ENCODE data around the gene ACAA2.

ACAA2 gene

DNA sequence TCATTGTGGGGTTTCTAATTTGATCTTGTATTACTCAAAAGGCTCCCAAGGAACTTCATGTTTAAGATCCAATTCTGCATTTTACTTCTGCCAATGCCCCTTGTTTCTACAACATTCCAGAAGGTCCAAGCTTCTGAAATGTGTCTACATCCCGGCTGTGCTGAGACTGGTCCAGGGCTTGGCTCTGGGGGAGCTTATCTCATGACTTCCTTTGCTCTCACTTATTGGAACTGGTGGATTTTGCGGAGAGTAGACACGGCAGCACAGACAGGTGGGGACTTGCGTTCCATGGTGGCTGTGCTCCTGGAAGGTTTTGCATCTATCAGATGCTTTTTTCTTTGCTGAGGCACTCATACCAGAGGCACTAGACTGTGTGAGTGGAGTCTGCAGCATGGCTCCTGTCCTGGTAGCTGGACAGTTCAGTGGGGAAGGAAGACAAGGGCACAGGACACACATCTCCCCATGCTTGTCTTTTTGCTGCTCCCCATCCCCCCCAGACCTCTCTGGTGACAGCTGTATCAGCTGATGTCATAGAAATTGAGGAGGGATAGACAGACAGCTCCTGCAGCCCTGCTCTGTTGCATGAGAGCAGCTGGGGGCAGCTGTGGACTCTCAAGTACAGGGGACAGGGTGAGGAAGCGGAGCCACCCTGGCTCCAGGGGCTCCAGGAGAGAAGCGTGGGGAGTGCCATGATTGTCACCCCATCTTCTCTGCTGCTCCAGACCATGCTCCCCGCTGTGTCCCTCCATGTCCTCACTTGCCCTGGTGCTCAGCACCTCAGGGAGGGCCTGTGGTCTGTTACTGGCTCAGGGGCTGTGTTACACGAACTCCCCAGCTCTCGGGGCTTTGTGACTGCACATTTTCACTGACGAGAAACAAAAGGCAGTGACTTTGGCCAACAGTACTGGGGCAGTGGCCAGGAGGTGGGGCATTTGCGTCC lies 46.0 kb downstream of the ACAA2 start:
- no peak for DNase-seq (ENCODE audit: low read depth)

DNA sequence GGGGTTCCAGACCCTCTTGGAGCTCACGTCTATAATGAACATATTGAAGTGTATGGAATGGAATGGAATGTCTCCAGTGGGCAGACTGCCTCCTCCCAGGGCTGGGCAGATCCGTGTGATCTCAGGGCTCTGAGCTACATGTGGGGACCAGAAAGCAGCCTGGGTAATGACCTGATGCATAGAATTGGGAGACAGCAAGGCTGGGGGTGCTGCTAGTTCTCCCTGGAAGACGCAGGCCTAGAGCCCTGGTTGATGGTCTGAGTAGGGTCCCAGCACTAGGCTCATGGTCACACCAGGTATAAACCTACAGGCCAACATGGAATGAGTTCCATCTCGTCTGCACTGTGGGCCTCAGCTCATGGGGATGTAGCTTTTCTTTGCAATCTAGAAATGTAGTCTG lies 46.7 kb downstream of the ACAA2 start:
- no peak for DNase-seq (ENCODE audit: low read depth)

DNA sequence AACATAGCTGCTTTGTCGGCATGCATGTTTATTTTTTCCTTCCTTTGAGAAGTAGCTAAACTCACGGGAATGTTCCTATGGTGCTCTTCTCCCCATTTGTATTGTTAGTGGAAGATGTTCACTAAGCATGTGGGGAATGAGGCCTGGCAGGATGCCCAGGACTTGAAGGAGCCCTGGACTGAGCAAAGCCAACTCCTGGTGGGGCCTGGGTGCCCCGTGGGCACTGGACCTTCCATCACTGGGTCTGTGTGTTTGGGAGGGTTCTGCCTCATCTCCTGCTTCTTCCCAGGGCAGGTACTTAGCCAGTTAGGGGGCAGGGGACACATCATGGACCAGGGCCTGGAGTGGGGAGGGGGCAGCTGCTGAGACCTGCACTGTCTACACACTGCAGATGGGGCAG lies 49.3 kb downstream of the ACAA2 start:
- peak; percentile 5 for DNase-seq (ENCODE audit: low read depth)

DNA sequence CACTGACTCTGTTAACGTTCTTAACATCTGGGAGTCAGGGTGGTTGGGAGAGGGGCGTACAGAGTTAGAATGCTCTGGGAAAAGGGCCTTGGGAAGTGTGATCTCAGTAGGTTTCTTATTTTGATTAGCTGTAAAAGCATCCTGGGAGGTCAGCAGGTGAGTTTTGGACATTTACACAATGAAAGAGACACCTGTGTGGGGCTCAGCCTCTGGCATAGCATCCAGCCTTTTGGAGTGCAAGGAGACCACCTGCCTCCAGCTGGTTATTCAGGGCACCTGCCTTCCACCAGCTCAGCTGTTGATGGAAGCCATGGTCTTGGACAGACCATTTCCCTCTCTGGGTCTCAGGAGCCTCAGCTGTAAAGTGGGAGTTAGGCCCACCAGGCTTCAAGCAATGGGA lies 49.7 kb downstream of the ACAA2 start:
- no peak for DNase-seq (ENCODE audit: low read depth)

DNA sequence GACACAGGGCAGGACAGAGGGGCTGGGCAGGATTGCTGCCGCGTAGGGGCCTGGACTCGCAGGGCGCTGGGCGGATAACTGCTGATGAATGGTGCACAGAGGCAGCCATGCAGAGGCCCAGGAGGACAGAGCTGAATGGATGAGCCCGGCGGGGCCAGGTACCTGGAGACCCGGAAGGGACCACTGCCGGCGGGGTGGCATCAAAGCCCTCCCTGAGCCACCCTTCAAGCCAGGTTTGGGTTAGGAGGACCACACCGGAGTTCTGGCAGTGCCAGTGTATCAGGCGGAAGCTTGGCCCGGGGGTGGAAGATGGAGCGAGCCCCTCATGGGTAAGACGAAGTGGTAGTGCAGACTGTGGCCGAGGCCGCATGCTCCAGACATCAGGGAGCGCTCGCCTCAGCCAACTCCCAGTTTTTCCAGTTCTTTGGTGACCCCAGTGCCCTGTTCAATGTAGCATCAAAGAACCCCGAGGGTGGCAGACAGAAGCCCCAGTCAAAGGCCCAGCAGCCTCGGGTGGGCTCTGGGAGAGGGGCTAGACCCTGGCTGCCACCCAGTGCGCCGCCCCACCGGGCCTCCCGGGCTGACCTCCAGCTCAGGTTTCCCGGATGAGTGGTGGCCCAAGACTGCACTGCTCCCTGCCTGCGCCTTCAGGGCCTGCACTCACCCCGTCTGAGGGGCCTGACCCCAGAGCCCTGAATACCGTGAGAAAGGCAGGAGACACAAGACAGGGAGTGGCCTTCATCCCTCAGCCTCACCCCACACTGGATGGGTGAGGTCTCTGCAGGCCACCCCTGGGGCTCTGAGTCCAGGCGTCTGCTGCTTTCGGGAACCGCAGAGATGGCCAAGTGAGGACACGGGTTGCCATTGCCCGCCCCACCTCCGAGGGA lies 50.9 kb downstream of the ACAA2 start:
- no peak for DNase-seq (ENCODE audit: low read depth)

DNA sequence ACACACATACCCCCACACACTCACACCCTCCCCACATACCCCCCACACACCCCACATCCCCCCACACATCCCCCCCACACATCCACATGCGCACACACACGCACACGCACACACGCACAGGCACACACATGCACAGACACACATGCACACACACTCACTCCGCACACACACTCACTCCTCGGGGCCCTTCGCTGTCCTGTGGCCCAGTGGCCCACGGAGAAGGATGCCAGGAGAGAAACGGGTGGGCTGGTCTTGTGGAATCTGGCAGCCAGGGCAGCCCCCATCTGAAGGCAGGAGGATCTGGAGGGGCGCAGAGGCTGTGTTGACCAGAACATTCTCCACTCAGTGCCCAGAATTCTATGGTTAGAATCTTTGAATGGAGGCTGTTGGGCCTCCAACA lies 51.6 kb downstream of the ACAA2 start:
- no peak for DNase-seq (ENCODE audit: low read depth)

DNA sequence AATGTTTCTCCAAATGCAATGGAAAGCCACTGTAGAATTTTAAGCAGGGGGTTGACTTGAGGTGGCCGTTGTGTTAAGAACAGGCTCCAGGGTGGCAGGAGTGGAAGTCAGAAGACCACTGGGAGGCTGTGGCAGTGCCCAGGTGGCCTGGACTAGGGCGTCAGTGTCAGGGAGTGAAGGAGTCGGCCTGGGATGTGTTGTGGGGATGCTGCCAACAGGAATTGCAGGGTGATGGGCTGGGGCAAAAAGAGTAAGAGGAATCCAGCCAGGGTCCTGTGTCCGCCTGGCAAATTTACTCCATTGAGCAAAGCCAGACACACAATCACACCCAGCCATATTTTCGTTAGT lies 55.1 kb downstream of the ACAA2 start:
- DNase-seq (ENCODE audit: low read depth), result no peak

DNA sequence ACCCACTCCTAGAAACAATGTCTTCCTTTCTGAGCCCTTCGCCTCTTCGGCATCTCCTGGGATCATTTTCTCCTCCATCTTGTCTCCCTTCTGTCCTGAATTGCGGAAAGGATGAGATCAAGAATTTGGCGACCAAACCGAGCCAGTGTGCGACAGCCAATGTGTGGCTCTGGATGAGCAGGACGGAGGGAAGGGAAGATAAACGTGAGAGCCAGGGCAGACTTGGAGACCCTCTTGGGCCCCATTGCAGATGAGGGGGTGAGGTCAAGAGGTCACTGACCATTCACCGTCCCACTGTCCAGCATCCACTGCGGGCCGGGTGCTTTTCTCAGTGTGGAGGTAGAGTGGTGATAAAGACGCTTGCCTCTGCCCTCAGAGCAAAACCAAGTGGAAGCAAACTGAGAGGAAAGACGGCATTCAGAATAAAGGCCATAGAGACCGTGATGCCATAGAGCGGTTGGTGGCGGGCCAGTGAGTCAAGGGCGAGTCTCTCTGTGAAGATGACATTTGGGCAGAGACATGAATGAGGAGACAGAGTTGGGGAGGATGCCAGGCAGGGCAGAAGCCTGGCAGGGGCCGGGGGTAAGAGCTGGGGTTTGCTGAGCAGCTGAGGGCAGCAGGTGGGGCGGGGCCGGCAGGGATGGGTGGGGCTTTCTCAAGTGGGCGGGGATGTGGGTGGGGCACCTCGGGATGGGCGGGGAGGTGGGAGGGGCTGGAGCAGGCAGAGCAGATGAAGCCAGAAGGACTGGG lies 55.6 kb downstream of the ACAA2 start:
- no peak for DNase-seq (ENCODE audit: low read depth)

DNA sequence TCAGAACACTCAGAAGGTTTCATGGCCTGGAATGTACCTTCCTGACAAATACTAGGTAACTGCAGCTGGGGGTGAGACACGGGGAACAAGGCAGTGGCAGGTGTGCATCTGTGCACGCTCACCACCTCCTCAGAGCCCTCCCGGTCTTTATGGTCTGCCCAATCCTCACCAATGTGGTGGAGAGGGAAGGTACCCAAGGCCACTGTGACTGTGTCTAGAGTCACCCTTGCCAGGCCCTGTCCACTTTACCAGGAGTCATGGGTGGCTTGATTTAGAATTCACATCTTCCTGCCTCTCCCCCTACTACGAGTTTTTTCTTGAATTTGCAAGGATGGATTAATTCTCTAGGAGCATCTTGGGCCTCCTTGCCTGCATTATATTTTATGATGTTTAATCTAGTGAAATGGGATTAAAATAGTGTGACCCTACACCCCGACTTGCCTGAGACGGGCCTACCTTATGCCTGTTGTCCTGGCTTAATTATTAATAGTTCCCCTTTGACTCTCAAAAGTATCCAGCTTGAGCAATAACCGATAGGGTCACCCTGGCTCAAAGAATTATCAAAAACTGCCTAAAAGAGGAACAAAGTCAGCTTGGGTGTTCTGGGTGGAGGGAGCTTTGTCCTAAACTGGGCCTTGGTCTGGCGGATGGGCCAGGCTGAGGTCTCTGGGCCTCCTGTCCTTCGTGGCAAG lies 56.5 kb downstream of the ACAA2 start:
- no peak for DNase-seq (ENCODE audit: low read depth)

DNA sequence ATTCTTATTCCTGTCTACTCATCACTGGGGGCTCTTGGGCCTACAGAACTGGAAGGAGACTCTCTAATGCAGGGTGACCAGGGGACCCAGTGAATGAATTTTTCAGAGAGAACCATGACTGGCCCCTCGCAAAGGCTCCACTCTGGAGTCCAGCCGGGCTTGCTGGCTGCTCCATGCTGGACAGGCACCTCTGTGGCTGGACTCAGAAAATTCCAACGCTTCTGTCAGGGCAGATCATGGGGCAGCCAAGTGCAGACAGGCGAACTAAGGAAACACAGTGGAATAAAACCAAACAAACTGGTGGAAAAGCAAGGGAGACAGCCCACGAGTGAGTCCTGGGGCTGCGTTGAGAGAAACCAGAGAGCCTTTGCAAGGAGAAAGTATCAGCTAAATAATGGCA lies 57.2 kb downstream of the ACAA2 start:
- DNase-seq (ENCODE audit: low read depth), result no peak

DNA sequence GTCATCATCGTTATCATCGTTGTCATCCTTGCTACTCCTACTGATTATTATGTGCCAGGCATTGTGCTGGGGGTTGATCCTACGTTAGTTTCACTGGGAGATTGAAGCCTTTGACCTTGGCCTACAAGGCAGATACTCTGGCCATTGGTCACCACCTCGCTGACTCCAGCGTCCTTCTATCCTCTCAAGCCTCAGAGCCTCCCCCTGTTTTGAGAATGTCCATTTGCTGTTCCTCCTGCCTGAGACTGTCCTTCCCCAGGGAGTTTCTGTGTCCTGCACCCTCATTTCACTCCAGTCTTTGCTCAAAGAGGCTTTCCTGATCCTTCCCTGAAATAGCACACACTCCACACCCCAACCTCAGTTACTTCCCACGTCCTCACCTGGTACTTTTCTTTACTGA lies 57.8 kb downstream of the ACAA2 start:
- no peak for DNase-seq (ENCODE audit: low read depth)

DNA sequence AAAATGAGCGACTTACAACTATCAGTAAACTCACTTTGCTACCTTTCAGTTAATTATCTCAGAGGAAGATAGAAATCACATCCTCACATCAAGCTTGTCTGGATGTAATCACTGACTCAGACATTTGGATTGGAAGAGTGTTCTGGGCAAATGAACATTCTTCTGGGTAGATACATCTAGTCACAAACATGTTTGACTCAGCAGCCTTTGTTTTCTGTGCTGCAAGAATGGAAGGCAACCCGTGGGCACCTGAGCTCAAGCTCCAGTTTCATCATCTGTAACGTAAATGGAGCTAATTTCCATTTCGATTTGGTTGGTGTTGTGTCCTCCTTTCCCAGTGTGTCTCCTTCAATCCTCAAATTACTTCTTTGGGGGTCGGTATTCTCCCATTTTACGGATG lies 58.5 kb downstream of the ACAA2 start:
- DNase-seq (ENCODE audit: low read depth), result no peak

DNA sequence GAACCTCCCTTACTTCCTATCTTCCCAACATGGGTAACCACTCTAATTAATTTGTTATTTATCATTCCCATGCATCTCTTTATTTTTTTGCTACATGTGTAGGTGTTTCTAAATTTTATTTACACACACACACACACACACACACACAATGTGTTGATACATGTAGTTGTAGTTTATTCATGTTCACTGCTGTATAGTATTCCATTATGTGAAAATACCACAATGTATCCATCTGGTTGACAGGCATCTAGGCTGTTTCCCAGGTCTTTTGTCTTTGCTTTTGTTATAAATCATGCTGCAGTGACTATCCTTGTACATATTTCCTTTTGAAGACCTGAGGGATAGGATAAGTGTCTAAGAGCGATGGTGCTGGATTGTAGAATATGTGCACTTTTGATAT lies 59.7 kb downstream of the ACAA2 start:
- DNase-seq (ENCODE audit: low read depth), result no peak

DNA sequence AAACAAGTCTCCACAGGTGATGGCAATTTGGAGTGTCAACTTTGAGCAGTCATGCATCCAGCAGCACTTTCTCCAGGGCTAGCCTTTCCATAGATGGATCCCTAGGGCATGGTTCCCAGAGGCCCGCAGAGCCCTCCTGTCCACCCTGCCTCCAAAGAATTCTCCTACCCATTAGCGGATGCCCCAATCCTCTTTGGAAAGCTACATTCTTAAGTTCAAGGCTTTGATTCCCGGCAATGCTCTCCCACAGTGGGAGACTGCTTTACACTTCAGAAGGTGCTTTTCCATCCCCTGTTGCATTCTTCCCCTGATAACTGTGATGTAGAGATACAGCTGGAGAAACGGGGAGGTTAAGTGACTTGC lies 61.3 kb downstream of the ACAA2 start:
- DNase-seq (ENCODE audit: low read depth), result no peak

DNA sequence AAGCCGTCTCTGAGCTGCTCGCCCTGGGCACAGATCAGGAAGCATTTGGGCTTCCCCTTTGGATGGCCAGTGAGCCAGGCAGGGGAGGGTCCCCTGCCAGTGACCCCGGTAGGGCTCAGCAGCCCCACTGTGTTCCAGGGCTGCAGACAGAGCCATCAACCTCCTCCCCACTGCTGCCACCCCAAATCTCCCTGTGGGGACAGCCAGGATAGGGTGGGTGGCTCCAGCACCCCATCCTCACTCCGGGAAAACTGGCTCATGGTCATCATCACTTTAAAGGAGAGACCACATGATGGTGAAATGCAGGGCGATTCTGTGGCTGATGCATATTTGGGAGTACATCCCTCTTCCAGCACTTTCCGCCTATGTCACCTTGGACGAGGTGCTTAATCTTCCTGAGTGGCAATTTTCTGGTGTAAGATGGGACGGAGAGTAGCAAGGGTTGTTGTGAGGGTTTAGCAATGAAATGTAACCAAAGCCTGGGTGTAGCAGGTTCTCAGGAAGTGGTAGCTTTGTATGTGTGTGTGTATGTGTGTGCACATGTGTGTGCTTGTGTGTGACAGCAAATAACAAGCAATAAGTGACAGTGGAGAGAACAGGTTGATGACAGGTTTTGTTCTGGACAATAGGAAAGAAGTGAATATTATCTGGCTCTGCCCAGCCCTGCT lies 61.8 kb downstream of the ACAA2 start:
- no peak for DNase-seq (ENCODE audit: low read depth)

DNA sequence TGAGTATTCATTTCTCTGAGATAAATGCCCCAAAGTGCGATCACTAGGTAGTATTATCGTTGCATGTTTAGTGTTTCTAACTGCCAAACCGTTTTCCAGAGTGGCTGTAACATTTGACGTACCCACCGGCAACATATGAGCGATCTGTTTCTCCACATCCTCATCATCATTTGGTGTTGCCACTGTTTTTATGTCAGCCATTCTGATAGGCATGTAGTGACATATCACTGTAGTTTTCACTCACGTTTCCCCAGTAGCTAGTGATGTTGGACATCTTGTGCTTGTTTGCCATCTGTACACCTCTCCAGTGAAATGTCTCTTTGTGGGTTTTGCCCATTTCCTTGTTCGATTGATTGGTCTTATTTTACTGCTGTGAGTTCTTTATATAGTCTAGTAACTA lies 63.8 kb downstream of the ACAA2 start:
- DNase-seq (ENCODE audit: low read depth), result no peak

DNA sequence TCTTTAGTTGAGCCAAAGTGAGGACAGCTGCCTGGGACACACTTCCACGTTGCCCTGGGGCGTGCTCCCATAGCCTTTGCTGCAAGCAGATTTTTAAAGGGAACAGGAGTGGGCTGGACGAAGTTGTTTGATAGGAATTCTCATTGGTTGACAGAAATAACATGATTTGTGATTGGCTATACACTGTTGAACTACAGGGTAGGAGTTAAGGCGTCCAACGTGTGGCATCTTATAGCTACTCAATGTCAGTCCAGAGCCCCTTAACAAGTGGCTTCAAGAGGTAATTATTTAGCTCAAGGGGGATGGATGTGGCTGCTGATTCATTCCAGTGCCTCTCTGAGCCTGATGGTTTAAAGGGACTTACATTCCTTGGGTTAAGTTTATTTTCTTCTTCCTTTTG lies 65.5 kb downstream of the ACAA2 start:
- DNase-seq (ENCODE audit: low read depth), result no peak

DNA sequence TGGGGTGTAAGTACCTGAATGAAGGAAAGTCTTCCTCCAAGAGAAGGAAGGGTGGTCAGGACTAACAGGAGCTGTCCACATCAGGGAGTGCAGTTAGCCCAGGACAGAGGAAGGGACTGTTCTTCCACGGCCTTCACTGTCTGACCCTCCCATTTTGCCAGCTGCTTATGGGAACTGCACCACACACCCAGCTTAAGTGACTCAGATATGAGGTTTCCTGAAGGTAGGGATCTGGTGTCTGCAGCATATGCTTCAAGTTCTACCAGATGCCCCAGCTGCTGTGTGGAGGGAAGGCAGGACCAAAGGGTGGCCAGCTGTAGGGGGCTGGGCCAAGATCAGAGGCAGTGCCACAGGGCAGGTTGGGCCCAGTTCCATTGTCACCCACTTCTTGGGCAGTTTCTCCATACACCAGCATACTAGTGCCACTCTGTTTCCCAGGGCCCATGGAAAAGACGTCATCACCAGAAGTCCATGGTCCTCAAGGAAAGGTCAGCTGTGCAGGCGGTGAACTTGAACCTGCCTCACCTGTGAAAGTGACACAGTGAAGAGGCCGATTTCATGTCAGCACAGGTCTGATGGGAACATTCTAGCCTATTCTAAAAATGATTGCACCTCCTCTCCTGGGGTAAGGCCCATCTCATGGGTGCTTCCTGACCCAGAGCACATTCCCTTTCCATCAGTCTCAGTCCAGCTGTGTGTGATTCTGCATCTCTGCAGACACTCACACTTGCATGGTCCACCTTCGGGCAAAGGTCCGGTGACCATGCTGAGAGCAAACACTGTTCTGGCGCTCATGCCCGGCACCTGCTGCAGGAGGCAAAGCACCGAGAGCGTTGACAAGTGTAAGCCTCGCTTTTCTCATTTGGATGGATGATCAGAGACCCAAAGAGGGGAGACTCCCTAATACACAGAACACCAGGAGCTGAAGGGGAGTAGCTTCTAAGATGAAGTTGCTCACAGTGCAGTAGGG lies 68.0 kb downstream of the ACAA2 start:
- DNase-seq (ENCODE audit: low read depth), result no peak

DNA sequence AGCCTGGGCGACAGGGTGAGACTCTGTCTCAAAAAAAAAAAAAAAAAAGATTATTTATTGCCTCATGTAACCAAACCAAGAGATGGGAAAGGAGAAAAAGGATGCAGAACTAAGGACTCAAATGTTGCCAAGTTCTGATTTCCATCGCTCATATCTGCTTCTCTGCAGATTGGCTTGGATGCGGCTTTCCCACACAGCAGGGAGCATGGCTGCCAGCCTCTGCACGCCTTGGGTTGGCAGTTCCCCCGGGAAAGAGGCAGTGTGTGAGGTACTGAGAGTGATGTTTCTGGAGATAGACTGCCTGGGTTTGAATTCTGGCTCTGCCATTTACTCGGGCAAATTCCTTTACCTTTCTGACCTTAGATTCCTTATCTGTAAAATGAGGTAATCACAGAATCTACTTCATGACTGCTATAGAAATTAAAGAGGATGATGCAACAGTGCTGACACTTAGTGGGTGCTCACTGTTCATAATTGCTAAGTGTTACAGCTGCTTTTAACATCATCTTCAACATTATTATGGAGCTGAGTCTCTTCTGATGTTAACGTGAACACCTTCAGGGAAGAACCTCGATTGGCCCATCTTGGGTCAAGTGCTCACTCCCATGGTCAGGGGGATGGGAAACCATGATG lies 68.8 kb downstream of the ACAA2 start:
- no peak for DNase-seq (ENCODE audit: low read depth)

DNA sequence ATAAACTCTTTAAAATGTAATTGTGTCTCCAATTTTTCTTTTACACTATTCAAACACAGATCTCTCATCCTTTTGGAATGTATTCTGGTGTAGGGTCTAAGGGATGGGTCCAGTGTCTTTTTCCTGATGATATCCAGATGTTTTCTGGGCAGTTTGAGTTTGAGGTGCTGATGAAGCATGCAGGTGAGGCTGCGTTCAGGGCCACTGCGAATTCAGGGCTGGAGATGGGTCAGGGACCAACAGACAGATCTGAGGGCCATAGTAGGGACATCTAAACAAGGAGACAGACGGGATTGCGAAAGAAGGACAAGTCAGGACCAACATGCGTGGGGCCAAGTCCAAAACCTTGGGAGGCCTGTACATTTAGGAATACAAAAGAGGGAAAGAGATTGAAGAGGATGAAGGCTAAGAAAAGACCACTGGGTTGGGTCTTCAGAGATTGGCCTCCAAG lies 70.2 kb downstream of the ACAA2 start:
- DNase-seq (ENCODE audit: low read depth), result no peak
